KOPT-K1 (cell line): ENCODE data around the gene ITIH3.

Experiments used
- H3K27ac ChIP-seq: fragments of 200-600 bp; sonication (generic); 2 replicates; pipeline ENCODE4 v1.5.1; 2016; ENCODE audit warnings: antibody characterized with exemption, mild to moderate bottlenecking, low read depth, low read length; ENCODE audit not compliant: poor library complexity, severe bottlenecking
- H3K36me3 ChIP-seq: fragments of 200-600 bp; sonication (generic); 2 replicates; pipeline ENCODE4 v1.5.1; 2017; ENCODE audit warnings: antibody characterized with exemption, mild to moderate bottlenecking, low read length, moderate library complexity; ENCODE audit not compliant: insufficient read depth
- H3K9me3 ChIP-seq: fragments of 200-600 bp; sonication (generic); 2 replicates; pipeline ENCODE4 v1.5.1; 2017; ENCODE audit warnings: antibody characterized with exemption, low read length, mild to moderate bottlenecking; ENCODE audit not compliant: insufficient read depth, poor library complexity, severe bottlenecking

The ITIH3 gene

DNA sequence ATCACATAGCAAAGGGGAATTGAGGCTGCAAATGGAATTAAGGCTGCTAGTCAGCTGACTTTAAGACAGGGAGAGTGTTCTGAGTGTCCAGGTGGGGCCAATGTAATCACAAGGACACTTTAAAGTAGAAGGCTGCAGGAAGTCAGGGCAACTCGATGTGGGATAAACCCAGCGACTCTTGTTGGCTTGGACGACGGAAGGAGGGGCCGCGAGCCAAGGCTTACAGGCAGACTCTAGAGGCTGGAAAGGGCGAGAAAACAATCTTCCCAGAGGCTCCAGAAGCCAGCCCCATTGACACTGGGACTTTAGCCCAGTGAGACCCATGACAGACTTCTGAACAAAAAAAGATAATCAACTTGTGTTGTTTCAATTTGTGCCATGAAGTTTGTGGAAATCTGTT lies 53.1 kb downstream of the ITIH3 start:
- H3K27ac ChIP-seq = no peak overlapping the region
- no peaks in the 10 kb centered on the region for H3K9me3 ChIP-seq
- H3K36me3 ChIP-seq = peaks cover 42% of the 10 kb centered on the region

DNA sequence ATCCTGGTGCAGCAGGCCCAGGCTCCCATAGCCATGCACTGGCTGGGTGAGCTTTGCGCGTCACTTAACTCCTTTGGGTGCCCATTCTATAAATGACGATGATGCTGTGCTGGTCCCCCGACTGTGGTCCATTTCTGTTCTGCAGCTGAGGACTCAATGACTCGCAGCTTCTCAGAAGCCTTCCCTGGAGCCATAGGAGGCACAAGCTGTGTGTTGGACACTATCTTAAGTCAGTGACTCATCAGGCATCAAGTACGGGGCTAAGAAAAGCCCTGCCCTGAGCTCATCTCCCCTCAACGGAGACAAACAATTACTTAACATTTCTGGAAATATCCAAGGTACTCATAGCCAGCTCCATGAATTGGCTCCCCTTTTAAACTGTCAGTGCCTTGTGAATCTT lies 54.0 kb downstream of the ITIH3 start:
- Histone ChIP-seq H3K36me3 (peaks cover 42% of the 10 kb centered on the region), H3K27ac (no peak overlapping the region), H3K9me3 (no peaks in the 10 kb centered on the region)

DNA sequence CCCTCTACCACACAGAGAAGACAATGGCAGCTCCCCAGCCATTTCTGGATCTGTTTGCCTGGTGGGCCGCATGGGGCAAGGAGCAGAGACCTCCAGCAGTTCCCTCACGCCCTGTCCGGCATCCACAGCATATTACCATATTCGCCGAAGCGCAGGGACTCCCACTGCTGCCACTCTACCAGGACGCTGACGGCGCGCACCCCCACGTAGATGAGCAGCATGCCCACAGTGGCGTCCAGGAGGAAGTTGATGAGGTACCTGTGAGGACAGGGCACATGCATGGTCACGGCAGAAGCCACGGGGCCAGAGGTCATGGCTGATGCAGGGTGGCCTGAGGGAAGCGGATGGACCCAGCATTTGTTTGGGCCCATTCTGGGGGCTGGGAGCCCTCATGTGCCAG lies 55.1 kb downstream of the ITIH3 start:
- H3K36me3 ChIP-seq = peaks cover 37% of the 10 kb centered on the region
- no peak overlapping the region for H3K27ac ChIP-seq
- no peaks in the 10 kb centered on the region for H3K9me3 ChIP-seq

DNA sequence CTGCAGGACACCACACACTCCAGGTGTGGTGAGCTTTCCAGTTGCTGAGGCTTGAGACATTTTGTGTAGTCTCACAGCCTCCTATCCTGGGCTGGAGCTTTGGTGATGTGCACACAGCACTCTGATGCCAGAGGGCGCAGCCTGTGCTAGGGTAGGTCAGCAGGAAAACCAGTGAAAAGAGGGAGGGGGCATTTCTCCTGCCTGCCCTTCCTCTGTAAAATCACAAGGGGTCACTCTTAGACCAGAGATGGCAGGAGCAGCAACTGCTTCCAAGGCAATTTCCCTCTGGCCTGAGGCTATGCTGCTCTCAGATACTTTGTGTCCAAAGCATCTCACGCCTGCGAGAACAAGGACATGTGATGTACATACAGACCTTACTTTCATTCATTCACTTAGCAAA lies 56.8 kb downstream of the ITIH3 start:
- Histone ChIP-seq H3K9me3 (no peaks in the 10 kb centered on the region), H3K36me3 (peaks cover 37% of the 10 kb centered on the region), H3K27ac (no peak overlapping the region)

DNA sequence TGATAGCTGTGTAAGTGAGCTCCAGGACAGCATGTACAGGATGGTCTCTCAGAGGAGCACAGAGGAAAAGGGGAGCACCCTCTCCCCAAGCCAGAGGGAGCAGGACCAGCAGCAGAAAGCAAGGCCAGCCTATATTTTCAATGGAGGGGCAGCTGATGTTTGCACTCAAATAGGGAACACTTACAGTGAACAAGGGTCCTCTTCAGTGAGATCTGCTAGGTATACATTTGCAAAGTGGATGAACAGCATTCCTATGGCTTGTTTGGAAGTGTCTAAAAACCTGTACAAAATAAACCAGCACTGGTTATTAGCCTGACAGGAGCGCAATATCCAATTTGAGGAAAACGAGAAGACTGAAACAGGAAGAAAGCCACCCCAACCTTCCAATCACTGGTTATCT lies 57.8 kb downstream of the ITIH3 start:
- Histone ChIP-seq H3K27ac (no peak overlapping the region), H3K9me3 (no peaks in the 10 kb centered on the region), H3K36me3 (peaks cover 37% of the 10 kb centered on the region)

DNA sequence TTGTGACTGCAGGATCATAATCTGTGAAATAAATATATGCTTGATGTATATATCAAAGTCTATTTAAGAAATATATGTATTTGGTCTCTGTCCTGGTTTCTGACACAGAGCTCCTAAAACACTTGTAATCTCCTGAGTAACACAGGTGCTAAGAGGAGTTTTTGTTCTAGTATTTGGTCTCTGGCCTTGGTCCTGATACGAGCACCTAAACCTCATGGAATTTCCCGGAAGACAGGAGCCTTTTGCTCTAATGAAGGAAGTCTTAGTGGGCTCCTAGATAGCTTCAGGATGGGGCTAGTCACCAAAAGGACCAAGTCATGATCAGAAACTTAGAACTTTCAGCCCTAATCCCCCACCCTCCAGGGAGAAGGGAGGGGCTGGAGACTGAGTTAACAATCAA lies 59.4 kb downstream of the ITIH3 start:
- Histone ChIP-seq H3K36me3 (peaks cover 27% of the 10 kb centered on the region), H3K27ac (no peak overlapping the region), H3K9me3 (no peaks in the 10 kb centered on the region)

DNA sequence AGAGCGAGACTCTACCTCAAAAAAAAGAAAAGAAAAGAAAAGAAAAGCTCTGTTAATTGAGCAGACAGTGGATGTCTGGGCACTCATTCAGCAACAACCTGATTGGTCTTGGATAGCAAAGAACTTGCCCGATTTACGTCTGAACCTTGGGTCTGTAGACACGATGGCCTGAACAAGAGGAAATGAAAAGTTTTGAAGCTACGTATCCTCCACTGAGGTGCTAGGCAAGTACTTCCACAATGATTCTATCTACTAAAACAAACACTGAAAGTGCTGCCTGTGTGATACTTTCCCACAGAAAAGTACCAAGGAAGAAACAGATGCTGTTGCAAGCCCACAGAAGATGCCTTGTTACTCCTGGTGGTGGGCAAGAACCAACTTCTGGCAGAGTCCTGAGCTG lies 62.1 kb downstream of the ITIH3 start:
- Histone ChIP-seq H3K36me3 (peaks cover 10% of the 10 kb centered on the region), H3K27ac (no peak overlapping the region), H3K9me3 (no peaks in the 10 kb centered on the region)

DNA sequence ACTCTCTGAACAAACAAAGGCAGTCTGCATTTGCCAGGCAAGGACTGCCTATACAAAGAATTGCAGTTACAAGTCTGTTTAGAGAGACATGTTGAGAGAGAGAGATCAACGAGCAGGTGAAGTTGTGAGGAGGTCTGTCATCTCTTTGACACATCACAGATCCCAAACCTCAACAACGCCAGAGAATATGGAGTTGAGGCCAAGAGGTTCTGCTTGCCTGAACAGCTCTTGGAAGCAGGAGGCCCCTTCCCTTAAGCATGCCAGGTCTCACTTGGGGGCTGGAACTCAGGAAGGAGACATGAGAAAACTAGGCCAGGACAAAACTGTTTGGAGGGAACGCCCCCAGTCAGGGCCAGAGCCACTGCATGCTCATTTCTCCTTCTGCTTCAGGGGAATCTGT lies 62.5 kb downstream of the ITIH3 start:
- Histone ChIP-seq H3K27ac (no peak overlapping the region), H3K36me3 (peaks cover 5% of the 10 kb centered on the region), H3K9me3 (no peaks in the 10 kb centered on the region)

DNA sequence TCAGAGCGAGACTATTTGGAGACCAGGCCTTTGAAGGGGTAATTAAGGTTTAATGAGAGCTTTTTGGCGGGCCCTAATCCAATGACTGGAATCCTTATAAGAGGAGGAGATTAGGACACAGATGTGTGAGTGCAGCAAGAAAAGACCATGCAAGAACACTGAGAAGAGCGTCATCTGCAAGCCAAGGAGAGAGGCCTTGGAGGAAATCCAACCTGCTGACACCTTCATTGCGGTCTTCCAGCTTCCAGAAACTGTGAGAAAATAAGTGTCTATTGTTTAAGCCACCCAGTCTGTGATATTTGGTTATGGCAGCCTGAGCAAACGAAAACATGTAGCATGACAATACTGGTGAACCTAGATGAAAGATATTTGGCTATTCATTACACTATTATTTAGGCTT lies 63.3 kb downstream of the ITIH3 start:
- no peaks in the 10 kb centered on the region for H3K36me3 ChIP-seq
- peaks cover 3% of the 10 kb centered on the region for H3K9me3 ChIP-seq
- no peak overlapping the region for H3K27ac ChIP-seq
